HepG2 (cell line): Measurements from ENCODE around the gene SLC16A3. TPM values are rescaled to one million over a fixed set of nuclear protein-coding genes. Genes with fewer than 3 reads are reported as not detected.

Experiments
- CC2D1A ChIP-seq: sonication (generic); formaldehyde crosslinking; IDR thresholded peaks from 2 replicates; pipeline ENCODE4 v1.8.1; 2023; ENCODE audit warnings: mild to moderate bottlenecking, missing genetic modification reagents
- HIC2 ChIP-seq: sonication (generic); formaldehyde crosslinking; IDR thresholded peaks from 2 replicates; pipeline ENCODE4 v1.9.0; 2022; ENCODE audit warnings: low read depth, missing genetic modification reagents
- HINFP ChIP-seq: sonication (generic); formaldehyde crosslinking; IDR thresholded peaks from 2 replicates; pipeline ENCODE4 v1.4.0; 2020; ENCODE audit warnings: low read depth, mild to moderate bottlenecking, missing genetic modification reagents
- KDM2A ChIP-seq: sonication (generic); formaldehyde crosslinking; IDR thresholded peaks from 2 replicates; pipeline ENCODE4 v1.4.0; 2020; ENCODE audit warnings: low read depth, missing genetic modification reagents, borderline replicate concordance
- MED8 ChIP-seq: sonication (generic); formaldehyde crosslinking; IDR thresholded peaks from 2 replicates; pipeline ENCODE4 v1.8.1; 2023; ENCODE audit warnings: mild to moderate bottlenecking, missing genetic modification reagents; ENCODE audit not compliant: insufficient replicate concordance
- PATZ1 ChIP-seq: sonication (generic); formaldehyde crosslinking; IDR thresholded peaks from 2 replicates; pipeline ENCODE4 v1.4.0; 2020; ENCODE audit warnings: missing genetic modification reagents
- PBX2 ChIP-seq: IDR thresholded peaks from 2 replicates; pipeline ENCODE4 v1.6.1; 2016; ENCODE audit warnings: control low read depth
- PPARG ChIP-seq: conservative IDR thresholded peaks from 2 replicates; pipeline ENCODE4 v1.6.1; 2016; ENCODE audit warnings: missing biosample characterization, missing genetic modification reagents
- PRPF4 ChIP-seq: fragments of 200-400 bp; formaldehyde crosslinking; IDR thresholded peaks from 2 replicates; pipeline ENCODE4 v1.6.1; 2016; ENCODE audit warnings: low read length, low read depth; ENCODE audit not compliant: poor library complexity, severe bottlenecking
- REL ChIP-seq: sonication (generic); formaldehyde crosslinking; conservative IDR thresholded peaks from 2 replicates; pipeline ENCODE4 v1.8.0; 2022; ENCODE audit warnings: mild to moderate bottlenecking, missing genetic modification reagents, moderate library complexity
- SOX6 ChIP-seq, 2 experiments: fragments of 450-650 bp in 1 of 2; sonication (generic) in 1 of 2; formaldehyde crosslinking in 1 of 2; IDR thresholded peaks; 2 replicates each; pipeline versions ENCODE4 v1.4.0 to v1.6.1; 2017 to 2020; ENCODE audit warnings: antibody characterized with exemption in 1 of 2, mild to moderate bottlenecking in 1 of 2, missing genetic modification reagents in 1 of 2
- YEATS4 ChIP-seq: sonication (generic); formaldehyde crosslinking; IDR thresholded peaks from 2 replicates; pipeline ENCODE4 v1.4.0; 2020; ENCODE audit warnings: missing genetic modification reagents, borderline replicate concordance
- ZFP90 ChIP-seq: sonication (generic); formaldehyde crosslinking; IDR thresholded peaks from 2 replicates; pipeline ENCODE4 v1.8.0; 2022; ENCODE audit warnings: missing genetic modification reagents, mild to moderate bottlenecking, inconsistent platforms, borderline replicate concordance
- ZNF263 ChIP-seq: sonication (generic); formaldehyde crosslinking; IDR thresholded peaks from 2 replicates; pipeline ENCODE4 v1.4.0; 2020; ENCODE audit warnings: missing genetic modification reagents
- ZNF503 ChIP-seq: sonication (generic); formaldehyde crosslinking; IDR thresholded peaks from 2 replicates; pipeline ENCODE4 v1.4.0; 2020; ENCODE audit warnings: missing genetic modification reagents
- ZNF512 ChIP-seq: sonication (generic); formaldehyde crosslinking; IDR thresholded peaks from 2 replicates; pipeline ENCODE4 v1.4.0; 2020; ENCODE audit warnings: mild to moderate bottlenecking, missing genetic modification reagents
- ZNF572 ChIP-seq: sonication (generic); formaldehyde crosslinking; IDR thresholded peaks from 2 replicates; pipeline ENCODE4 v1.5.1; 2020; ENCODE audit warnings: mild to moderate bottlenecking, missing genetic modification reagents
- polyA plus RNA-seq, 8 experiments: library from polyadenylated mRNA; depleted of rRNA in 3 of 8; stranded (reverse) in 7 of 8; unstranded in 1 of 8; fragments of >200 nt; fragmentation: Illumina TruSeq in 4 of 8; extraction: Trizol in 4 of 8; gene quantifications; 2 replicates each; pipeline versions ENCODE4 v1.2.1 to v1.2.3, GENCODE V29; 2011 to 2016; ENCODE audit warnings: low read depth in 4 of 8, missing spikeins in 1 of 8, mixed read lengths in 1 of 8; ENCODE audit not compliant: insufficient read depth in 1 of 8
- total RNA-seq, 5 experiments: library from RNA; depleted of rRNA; stranded (reverse); fragments of >200 nt; fragmentation: Illumina TruSeq; extraction: Trizol; gene quantifications; 2 replicates each; pipeline ENCODE4 v1.2.3, GENCODE V29; 2016; ENCODE audit warnings: low read depth in 1 of 5

SLC16A3 gene
- total and polyA plus RNA-seq, 2 of the 13 experiments (the other 11 are each of a cell fraction or from before 2014, with no cell fraction given) = 242 to 349 TPM

- TF ChIP-seq YEATS4 (CRISPR knock-in tag) (0 out of 2 replicates have a peak, but pooled peaks have one; percentile 22), PPARG (CRISPR knock-in tag) (peak; percentile 66; the same call in 1 of the 2 replicates), HINFP (CRISPR knock-in tag) (0 out of 2 replicates have a peak, but pooled peaks have one; percentile 21), PBX2 (0 out of 2 replicates have a peak, but pooled peaks have one; percentile 31), ZNF263 (CRISPR knock-in tag) (peak; percentile 74), HIC2 (CRISPR knock-in tag) (no peak), PRPF4 (no peak), PATZ1 (CRISPR knock-in tag) (peak; percentile 76), REL (CRISPR knock-in tag) (no peak), KDM2A (CRISPR knock-in tag) (peak; percentile 97), SOX6 (IDR thresholded peaks at IDR 0.05) (no peak), SOX6 (CRISPR knock-in tag; IDR thresholded peaks at IDR 0.05) (peak; percentile 43), CC2D1A (CRISPR knock-in tag) (0 out of 2 replicates have a peak, but pooled peaks have one; percentile 22), ZNF512 (CRISPR knock-in tag) (no peak), MED8 (no peak), ZNF572 (CRISPR knock-in tag) (no peak), ZNF503 (no peak), ZFP90 (CRISPR knock-in tag) (no peak)
Measured at GRCh38 chr17:82205720-82206508, 22.9 kb upstream of the SLC16A3 start (continued).
